ENCODE data around the gene ZNF205. TPM values are rescaled to one million over a fixed set of nuclear protein-coding genes. Genes with fewer than 3 reads are reported as not detected.

Gene ZNF205
- total and polyA plus RNA-seq, 2 of the 4 experiments (the other 2 are of a cell fraction), result 8.2 to 12.7 TPM

- Histone ChIP-seq H3K79me1 (ENCODE audit: low read depth in 1 of 2, low read length in 2 of 2) (peaks cover 6 to 10% of the 10 kb centered on the region in 2 experiments; a peak in 2 of 4 replicates), H2BK5ac (ENCODE audit: low read depth, low read length, poor library complexity, severe bottlenecking) (no peak overlapping the region), H3K23ac (ENCODE audit: low read depth, low read length) (no peak overlapping the region), H3K36me3 (ENCODE audit: control insufficient read depth, insufficient read depth, low read length) (no peaks in the 10 kb centered on the region), H3K27ac (ENCODE audit: insufficient read depth, low read length) (no peak overlapping the region), H3K9me3 (ENCODE audit: control insufficient read depth, insufficient read depth, low read length) (no peaks in the 10 kb centered on the region), H3K4me2 (ENCODE audit: low read depth, low read length) (no peak overlapping the region), H4K20me1 (ENCODE audit: insufficient read depth, low read length) (no peaks in the 10 kb centered on the region), H2BK120ac (ENCODE audit: low read depth, low read length) (no peak overlapping the region), H3K14ac (replicated peaks; ENCODE audit: low read depth, low read length) (no peak overlapping the region), H3K4ac (ENCODE audit: low read depth, low read length) (no peak overlapping the region), H2BK15ac (ENCODE audit: low read depth, low read length) (no peak overlapping the region), H2BK20ac (ENCODE audit: low read depth, low read length) (no peak overlapping the region), H3K18ac (ENCODE audit: low read depth, low read length) (no peak overlapping the region), H4K8ac (ENCODE audit: low read depth in 2 of 2, low read length in 2 of 2) (no peak overlapping the region), H3K9ac (ENCODE audit: low read depth, low read length) (no peak overlapping the region), H3K9me1 (ENCODE audit: insufficient read depth, low read length) (peaks cover 14% of the 10 kb centered on the region; the same call in 1 of the 2 replicates), H4K5ac (ENCODE audit: low read depth, low read length) (no peak overlapping the region), H3K4me1 (ENCODE audit: control insufficient read depth, insufficient read depth, low read length) (peaks cover 2% of the 10 kb centered on the region; the same call in 1 of the 2 replicates), H3K4me3 (ENCODE audit: insufficient read depth, low read depth, low read length) (no peak overlapping the region), H3K56ac (ENCODE audit: extremely low read depth, insufficient read depth, low read length) (no peak overlapping the region), H2AK9ac (replicated peaks; ENCODE audit: low read depth, low read length, poor library complexity) (no peak overlapping the region), H2AFZ (replicated peaks; ENCODE audit: low read length, poor library complexity) (no peak overlapping the region), H4K91ac (ENCODE audit: insufficient read depth, low read depth, low read length) (no peak overlapping the region), H2AK5ac (ENCODE audit: low read depth, low read length) (no peak overlapping the region), H3K27me3 (ENCODE audit: control insufficient read depth, insufficient read depth, low read length) (peaks cover 24% of the 10 kb centered on the region)
- ATAC-seq (ENCODE audit: low read depth) (no peak), DNase-seq (no peak)
- no TSS peak for BruUV-seq (replicated peaks)
- ChIA-PET CTCF (no interaction called here), POLR2A (ENCODE audit: unreplicated experiment) (no interaction called here)
- in situ Hi-C loops (cut with MboI; ENCODE audit: low sequenced_read_pairs) (no loop called here), dilution Hi-C loops (cut with HindIII; ENCODE audit: low sequenced_read_pairs, unreplicated experiment) (no loop called here), intact Hi-C loops (cut with micrococcal nuclease) (no loop called here)
- no peak for TF ChIP-seq RCOR1 (IDR thresholded peaks at IDR 0.05; ENCODE audit: insufficient replicate concordance, low read length)
- TF ChIP-seq ELK1 (IDR thresholded peaks at IDR 0.05; ENCODE audit: borderline replicate concordance, low read depth, low read length), result no peak
- WGBS, 2 experiments (ENCODE audit: extremely low coverage in 2 of 2, insufficient read length in 1 of 2), result 61% methylated on average over 3 of the region's 9 CpGs; no CpG with 5 or more reads in 1 of the 2 experiments
Measured at GRCh38 chr16:3070608-3071111, 41.7 kb upstream of the ZNF205 start.
